Tibial nerve (tissue), 4 donors: Measurements from ENCODE around the gene NRXN3.

Source experiments
- EP300 ChIP-seq, 2 donors: sonication (generic); formaldehyde crosslinking; IDR thresholded peaks; one replicate each; pipeline ENCODE4 v1.6.1; 2017; ENCODE audit warnings: antibody characterized with exemption in 2 of 2, mild to moderate bottlenecking in 1 of 2
- POLR2A ChIP-seq, 2 donors: fragments of 450-650 bp; IDR thresholded peaks; one replicate each; pipeline ENCODE4 v1.6.1; 2017; ENCODE audit warnings: antibody characterized with exemption in 2 of 2, mild to moderate bottlenecking in 2 of 2, moderate library complexity in 2 of 2
- TF ChIP-seq, protein P1 (sequence below), 5 experiments: fragments of 200-600 bp in 3 of 5; fragments of 450-650 bp in 2 of 5; sonication (generic) in 3 of 5; IDR thresholded peaks; one replicate each; pipeline ENCODE4 v1.5.1; 2016 to 2019; ENCODE audit warnings: antibody characterized with exemption in 5 of 5, mild to moderate bottlenecking in 3 of 5, moderate library complexity in 2 of 5

GRCh38 chr14:78763746-78764145, 593.6 kb downstream of the NRXN3 start:
- TF ChIP-seq, protein P1, sequence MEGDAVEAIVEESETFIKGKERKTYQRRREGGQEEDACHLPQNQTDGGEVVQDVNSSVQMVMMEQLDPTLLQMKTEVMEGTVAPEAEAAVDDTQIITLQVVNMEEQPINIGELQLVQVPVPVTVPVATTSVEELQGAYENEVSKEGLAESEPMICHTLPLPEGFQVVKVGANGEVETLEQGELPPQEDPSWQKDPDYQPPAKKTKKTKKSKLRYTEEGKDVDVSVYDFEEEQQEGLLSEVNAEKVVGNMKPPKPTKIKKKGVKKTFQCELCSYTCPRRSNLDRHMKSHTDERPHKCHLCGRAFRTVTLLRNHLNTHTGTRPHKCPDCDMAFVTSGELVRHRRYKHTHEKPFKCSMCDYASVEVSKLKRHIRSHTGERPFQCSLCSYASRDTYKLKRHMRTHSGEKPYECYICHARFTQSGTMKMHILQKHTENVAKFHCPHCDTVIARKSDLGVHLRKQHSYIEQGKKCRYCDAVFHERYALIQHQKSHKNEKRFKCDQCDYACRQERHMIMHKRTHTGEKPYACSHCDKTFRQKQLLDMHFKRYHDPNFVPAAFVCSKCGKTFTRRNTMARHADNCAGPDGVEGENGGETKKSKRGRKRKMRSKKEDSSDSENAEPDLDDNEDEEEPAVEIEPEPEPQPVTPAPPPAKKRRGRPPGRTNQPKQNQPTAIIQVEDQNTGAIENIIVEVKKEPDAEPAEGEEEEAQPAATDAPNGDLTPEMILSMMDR (IDR thresholded peaks at IDR 0.05) = no peak
- no peak for TF ChIP-seq POLR2A (IDR thresholded peaks at IDR 0.05)
- TF ChIP-seq EP300 (IDR thresholded peaks at IDR 0.05) = no peak
